Stimulated activated CD4-positive, alpha-beta T cell treated with anti-CD3 and anti-CD28 coated beads, Interleukin-4, amount 100 ng/mL, for 1 hour (primary cell): Measurements from ENCODE around the gene GCM1.

Source experiments
- DNase-seq: peaks from one replicate; pipeline ENCODE4 v3.0.0-alpha.2; 2020

Gene GCM1

DNA sequence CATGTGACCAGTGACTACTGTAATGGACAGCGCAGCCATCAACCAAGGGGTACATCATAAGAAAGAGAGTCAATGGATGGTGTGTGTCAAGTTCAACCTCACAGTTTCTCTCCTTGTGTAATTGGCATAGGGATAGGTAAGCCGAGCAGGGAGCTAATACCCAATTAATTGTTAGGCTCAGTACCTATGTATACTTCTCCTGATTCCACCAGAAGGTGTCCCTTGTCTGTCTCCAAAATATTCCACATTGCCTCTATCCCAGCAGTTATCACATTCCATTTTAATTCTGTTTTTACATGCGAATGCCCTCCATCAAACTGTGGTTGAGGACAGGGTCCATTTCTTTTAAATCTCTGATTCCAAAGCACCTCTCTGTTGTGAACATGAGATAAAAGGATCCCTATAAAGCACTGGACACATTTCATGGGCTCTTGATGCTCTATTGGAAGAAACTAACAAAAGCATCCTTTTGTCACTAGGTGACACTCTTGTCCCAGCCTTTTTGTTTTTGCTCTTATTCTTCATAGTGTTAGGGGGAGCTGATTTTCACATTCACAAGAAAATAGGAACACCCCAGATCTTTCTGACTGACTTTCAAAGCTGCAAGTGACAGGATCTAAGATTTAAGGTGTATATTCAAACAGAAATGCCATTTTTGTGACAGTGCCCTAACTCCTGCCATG, 44.5 kb downstream of the GCM1 start:
- no peak for DNase-seq

DNA sequence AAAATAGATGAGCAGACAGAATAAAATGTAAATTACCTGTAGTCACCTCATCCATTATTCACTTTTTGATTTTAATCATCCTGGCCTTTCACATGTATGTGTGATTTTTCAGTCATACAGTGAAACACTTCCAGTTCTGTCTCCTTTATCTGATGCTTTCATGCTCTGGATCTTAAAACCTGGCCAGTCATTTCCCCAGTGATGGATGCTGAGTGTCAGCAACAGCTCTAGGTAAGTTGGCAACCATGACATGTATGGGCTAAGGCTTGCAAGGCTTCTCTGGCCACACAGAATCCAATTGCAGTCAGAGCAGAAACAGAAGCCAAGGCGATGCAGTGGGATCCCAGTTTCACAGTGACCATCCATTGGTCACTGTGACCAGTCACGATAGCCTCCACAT, 47.6 kb downstream of the GCM1 start:
- no peak for DNase-seq

DNA sequence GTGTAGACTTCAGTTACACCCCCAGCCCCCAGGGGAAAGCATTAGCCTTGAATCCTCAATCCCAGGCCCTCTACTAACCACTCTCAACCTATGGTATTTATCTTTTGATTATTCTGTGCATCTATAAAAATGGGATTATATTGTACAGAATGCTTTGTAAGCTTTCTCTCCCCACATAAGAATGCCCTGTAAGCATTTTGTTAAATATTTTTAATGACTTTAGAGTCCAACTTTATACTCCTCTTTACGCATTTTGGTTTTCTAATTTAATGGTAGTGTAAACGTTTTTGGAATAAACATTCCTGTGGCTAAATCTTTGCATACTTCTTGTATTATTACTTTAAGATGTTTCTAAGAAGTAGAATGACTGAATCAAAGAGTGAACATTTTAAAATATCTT, 48.1 kb downstream of the GCM1 start:
- DNase-seq = no peak

DNA sequence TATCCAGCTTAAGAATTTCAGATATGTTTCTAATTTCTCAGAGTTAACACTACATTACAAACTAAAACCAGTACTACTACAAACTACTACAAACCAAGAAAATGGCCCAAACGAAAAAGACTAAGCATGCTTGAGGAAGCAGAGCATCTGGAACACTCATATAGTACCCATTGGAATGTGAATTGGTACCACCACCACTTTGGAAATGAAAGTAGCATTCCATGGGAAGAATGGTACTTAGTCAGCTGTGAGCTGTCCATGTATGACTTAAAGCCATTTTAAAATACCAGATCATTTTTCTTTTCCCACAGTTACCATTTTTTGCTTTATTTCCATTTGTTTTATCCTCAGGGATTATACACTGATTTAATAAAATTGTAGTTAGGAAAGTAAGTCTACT, 52.9 kb downstream of the GCM1 start:
- DNase-seq = no peak

DNA sequence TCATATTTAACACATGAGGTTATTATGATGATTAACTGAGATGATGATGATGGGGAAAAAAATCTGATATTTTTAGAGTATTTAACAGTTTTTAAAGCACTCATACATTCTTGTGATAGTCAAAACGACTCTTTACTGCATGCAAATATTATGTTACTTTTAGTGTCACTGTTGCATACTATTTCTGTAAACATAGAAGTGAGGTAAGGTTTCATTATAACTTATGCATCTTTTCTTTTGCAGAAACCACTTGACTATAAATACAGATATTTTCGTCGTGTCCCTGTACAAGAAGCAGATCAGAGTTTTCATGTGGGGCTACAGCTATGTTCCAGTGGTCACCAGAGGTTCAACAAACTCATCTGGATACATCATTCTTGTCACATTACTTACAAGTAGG, 53.4 kb downstream of the GCM1 start:
- no peak for DNase-seq

DNA sequence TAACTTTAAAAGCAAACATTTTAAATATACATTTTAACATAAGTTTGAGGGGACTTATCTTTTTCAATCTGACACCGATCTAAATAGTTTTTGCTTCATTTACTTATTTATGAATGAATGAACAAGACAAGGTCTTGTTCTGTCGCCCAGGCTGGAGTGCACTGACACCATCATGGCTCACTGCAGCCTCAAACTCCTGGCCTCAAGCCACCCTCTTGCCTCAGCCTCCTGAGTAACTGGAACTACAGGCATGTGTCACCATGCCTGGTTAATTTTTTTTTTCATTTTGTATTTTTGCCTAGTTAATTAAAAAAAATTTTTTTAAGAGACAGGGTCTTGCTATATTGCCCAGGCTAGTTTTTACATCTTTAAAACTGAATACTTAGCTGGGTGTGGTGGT, 58.1 kb downstream of the GCM1 start:
- no peak for DNase-seq

DNA sequence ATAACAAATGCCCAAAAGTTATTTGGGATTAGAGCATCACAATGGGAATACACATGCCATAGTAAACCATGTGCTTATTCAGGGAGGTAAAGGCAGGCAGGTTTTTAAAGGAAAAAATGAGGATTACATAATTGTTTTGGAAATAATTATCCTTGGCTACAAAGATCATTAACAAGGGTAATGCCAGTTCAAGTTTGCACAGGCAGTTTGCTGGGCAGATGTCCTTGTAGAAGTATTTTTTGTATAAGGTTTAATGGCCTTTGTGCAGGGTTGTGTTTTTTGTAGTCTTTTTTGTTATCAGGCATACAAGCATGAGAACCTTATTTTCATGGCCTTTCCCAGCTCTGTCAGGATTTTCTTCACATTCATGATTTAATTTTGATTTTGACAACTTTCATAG, 58.7 kb downstream of the GCM1 start:
- no peak for DNase-seq

DNA sequence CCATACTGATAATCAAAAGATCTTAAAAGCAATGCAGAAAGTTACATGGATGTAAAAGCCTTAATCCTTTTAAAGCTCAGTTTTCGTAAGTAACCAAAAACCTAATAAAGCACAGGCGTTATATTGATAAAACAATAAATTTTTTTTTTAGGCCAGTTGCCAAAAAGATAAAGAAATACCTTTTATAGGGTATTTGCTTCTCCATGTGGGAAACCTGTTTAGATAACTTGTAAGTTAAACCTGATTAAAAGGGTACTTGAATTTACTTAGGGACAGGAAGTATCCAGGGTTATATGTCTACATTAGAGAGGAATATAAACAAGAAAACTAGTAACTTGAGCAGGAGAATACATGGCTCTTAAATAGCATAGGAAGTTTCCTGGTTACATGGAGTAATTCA, 62.3 kb downstream of the GCM1 start:
- no peak for DNase-seq

DNA sequence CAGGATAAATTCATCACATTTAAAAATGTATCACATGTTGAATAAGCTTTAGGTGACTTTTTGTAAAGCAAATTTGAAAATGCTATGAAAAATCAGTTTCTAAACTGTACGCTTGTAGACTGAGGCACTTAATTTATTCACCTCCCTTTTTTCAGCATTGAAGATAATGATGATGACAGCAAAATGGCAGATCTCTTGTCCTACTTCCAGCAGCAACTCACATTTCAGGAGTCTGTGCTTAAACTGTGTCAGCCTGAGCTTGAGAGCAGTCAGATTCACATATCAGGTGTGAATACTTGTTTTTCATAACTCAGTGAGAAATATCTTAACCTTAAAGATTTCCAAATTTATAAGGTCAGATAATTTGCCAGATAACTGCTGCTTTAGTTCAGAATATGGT, 67.8 kb downstream of the GCM1 start:
- DNase-seq = no peak
